Activated CD8-positive, alpha-beta T cell treated with anti-CD3 and anti-CD28 coated beads for 36 hours (primary cell): ENCODE results near the gene CHAC1. TPM values are rescaled to one million over a fixed set of nuclear protein-coding genes. Genes with fewer than 3 reads are reported as not detected.

ENCODE experiments used
- ATAC-seq: fragments of 200-7000 bp; cut with Tn5 transposase; one replicate; pipeline ENCODE4 v1.10.0; 2021; ENCODE audit warnings: mild to moderate bottlenecking, moderate library complexity
- CTCF ChIA-PET: fragments of 350-600 bp; sonication (Branson Sonifier 250); formaldehyde crosslinking; loops from one replicate; lab custom pipeline; 2021; ENCODE audit warnings: antibody characterized with exemption; lab: Charles Lee
- POLR2A ChIA-PET: fragments of 350-600 bp; sonication (Branson Sonifier 250); formaldehyde crosslinking; loops from one replicate; lab custom pipeline; 2021; ENCODE audit warnings: antibody characterized with exemption; lab: Charles Lee
- DNase-seq: peaks from one replicate; pipeline ENCODE4 v3.0.0-alpha.2; 2020
- H3K27ac Mint-ChIP-seq: one replicate; pipeline ENCODE4 v1.8.0; 2021; ENCODE audit warnings: mild to moderate bottlenecking, mixed read lengths
- H3K27me3 Mint-ChIP-seq: one replicate; pipeline ENCODE4 v1.8.0; 2021; ENCODE audit warnings: mixed read lengths
- H3K36me3 Mint-ChIP-seq: one replicate; pipeline ENCODE4 v1.8.0; 2021; ENCODE audit warnings: low read depth, mixed read lengths
- H3K4me1 Mint-ChIP-seq: one replicate; pipeline ENCODE4 v1.8.0; 2021; ENCODE audit warnings: low read depth, mixed read lengths
- H3K4me3 Mint-ChIP-seq: one replicate; pipeline ENCODE4 v1.8.0; 2021; ENCODE audit warnings: mild to moderate bottlenecking, moderate library complexity, mixed read lengths
- H3K9me3 Mint-ChIP-seq: one replicate; pipeline ENCODE4 v1.8.0; 2021; ENCODE audit warnings: mixed read lengths
- CTCF ChIP-seq: fragments of 200-600 bp; IDR thresholded peaks from one replicate; pipeline ENCODE4 v1.8.0; 2022; ENCODE audit warnings: antibody characterized with exemption, mild to moderate bottlenecking
- intact Hi-C: fragments of 100-400 bp; cut with micrococcal nuclease; formaldehyde crosslinking; loops from one replicate; pipeline ENCODE4 v1.10.0; 2022
- total RNA-seq, 2 experiments: library from RNA; stranded (reverse); gene quantifications; one replicate each; pipeline ENCODE4 v1.2.3, GENCODE V29; 2021

Gene CHAC1
- total RNA-seq, 2 experiments from 2014 or later = 21.9 to 22.6 TPM

GRCh38 chr15:40943764-40944365 lies 9.4 kb upstream of the CHAC1 start:
- ChIA-PET POLR2A (interaction anchor here (4.2 to 5.5 kb wide), 2 partner anchors 10 to 15 kb away, joined by 43 to 67 read pairs; partner anchors contain the start of genes CHAC1 and DLL4), CTCF (interaction anchor here (1.3 to 3.8 kb wide), 4 partner anchors 9 to 20 kb away, joined by 4 to 73 read pairs (median 20); partner anchors contain the start of gene CHAC1)
- no peak for ATAC-seq
- no peak for DNase-seq
- H3K4me3 Mint-ChIP-seq = peak overlapping the region; percentile 79
- H3K27ac Mint-ChIP-seq = no peak overlapping the region
- no peaks in the 10 kb centered on the region for H3K9me3 Mint-ChIP-seq
- no peak for TF ChIP-seq CTCF
- intact Hi-C loops = no loop called here
- no peaks in the 10 kb centered on the region for H3K27me3 Mint-ChIP-seq
- peaks cover 34% of the 10 kb centered on the region for H3K4me1 Mint-ChIP-seq
- no peaks in the 10 kb centered on the region for H3K36me3 Mint-ChIP-seq

GRCh38 chr15:40944510-40945296 lies 8.6 kb upstream of the CHAC1 start:
- no peak overlapping the region for H3K4me3 Mint-ChIP-seq
- no peak for TF ChIP-seq CTCF
- no peak overlapping the region for H3K27ac Mint-ChIP-seq
- intact Hi-C loops = no loop called here
- ChIA-PET CTCF (interaction anchor here (0.8 to 2.9 kb wide), 3 partner anchors 8 to 453 kb away, joined by 3 to 13 read pairs (median 4); partner anchors contain the start of gene CHAC1), POLR2A (interaction anchor here (5.5 kb wide), 1 partner anchor 9 kb away, joined by 67 read pairs; the partner anchor contains the start of gene CHAC1)
- peaks cover 34% of the 10 kb centered on the region for H3K4me1 Mint-ChIP-seq
- no peaks in the 10 kb centered on the region for H3K36me3 Mint-ChIP-seq
- H3K9me3 Mint-ChIP-seq = no peaks in the 10 kb centered on the region
- no peaks in the 10 kb centered on the region for H3K27me3 Mint-ChIP-seq
- ATAC-seq (no peak), DNase-seq (no peak)

DNA sequence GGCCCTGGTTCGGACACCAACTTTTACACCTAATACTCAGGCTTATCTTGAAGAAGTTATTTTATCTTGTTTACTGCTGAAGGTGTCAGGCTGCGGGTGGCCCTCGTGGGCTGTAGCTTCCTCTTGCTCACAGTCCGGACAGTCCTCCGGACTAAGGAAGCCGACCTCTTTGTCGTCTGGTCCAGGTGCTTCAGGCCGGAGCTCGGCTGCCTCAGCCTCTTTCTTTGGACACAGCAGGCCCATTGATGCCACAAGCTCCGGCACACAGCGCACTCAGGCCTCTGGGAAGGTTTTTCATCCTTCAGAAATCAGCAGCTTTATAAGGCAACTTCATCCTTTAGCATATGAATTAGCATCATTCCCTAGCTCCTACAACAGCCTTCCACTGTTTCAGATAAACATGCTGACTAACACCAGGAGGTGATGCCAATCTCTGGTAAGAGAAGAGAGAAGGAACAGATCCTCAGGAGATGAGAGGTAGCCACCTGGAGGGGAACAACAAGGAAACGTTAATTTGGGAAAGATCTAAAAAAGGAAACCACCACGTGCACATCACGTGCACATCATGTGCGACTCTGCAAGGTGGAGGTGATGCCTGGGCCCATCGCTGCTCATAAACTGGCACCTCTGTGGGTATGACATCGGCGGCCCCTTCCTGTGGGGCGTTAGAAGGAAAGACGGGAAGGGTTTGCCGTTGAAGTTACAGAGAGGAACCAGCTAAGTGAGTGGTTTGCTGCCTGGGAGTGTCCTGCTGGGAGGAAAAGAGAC lies 4.4 kb upstream of the CHAC1 start:
- CTCF ChIA-PET = interaction anchor here (1.1 to 3.0 kb wide), 5 partner anchors 10 to 45 kb away, joined by 3 to 11 read pairs (median 4); no protein-coding TSS in a partner anchor
- ATAC-seq = no peak
- no peak for DNase-seq
- H3K36me3 Mint-ChIP-seq = peaks cover 11% of the 10 kb centered on the region
- no peak overlapping the region for H3K27ac Mint-ChIP-seq
- POLR2A ChIA-PET = interaction anchor here (0.7 to 1.3 kb wide), 3 partner anchors 27 to 41 kb away, joined by 3 read pairs; no protein-coding TSS in a partner anchor
- intact Hi-C loops = no loop called here
- H3K4me1 Mint-ChIP-seq = peaks cover 17% of the 10 kb centered on the region
- H3K9me3 Mint-ChIP-seq = no peaks in the 10 kb centered on the region
- H3K27me3 Mint-ChIP-seq = no peaks in the 10 kb centered on the region
- no peak overlapping the region for H3K4me3 Mint-ChIP-seq
- no peak for TF ChIP-seq CTCF

GRCh38 chr15:40949756-40950207 lies 3.5 kb upstream of the CHAC1 start:
- Mint-ChIP-seq H3K27ac (no peak overlapping the region), H3K36me3 (peaks cover 19% of the 10 kb centered on the region), H3K4me1 (peaks cover 19% of the 10 kb centered on the region), H3K27me3 (no peaks in the 10 kb centered on the region), H3K9me3 (no peaks in the 10 kb centered on the region), H3K4me3 (no peak overlapping the region)
- intact Hi-C loops = loop anchor here (10.0 kb wide), 1 partner anchor 45 kb away; no protein-coding TSS in a partner anchor
- no peak for TF ChIP-seq CTCF
- POLR2A ChIA-PET = no interaction called here
- CTCF ChIA-PET = interaction anchor here (2.0 to 7.5 kb wide), 5 partner anchors 8 to 45 kb away, joined by 4 to 73 read pairs (median 10); no protein-coding TSS in a partner anchor
- DNase-seq (no peak), ATAC-seq (no peak)
